Measurements from ENCODE around the gene LEP.

- TF ChIP-seq EZH2phosphoT487 (IDR thresholded peaks at IDR 0.05; ENCODE audit: borderline replicate concordance, low read length): no peak
- TF ChIP-seq, protein P1, sequence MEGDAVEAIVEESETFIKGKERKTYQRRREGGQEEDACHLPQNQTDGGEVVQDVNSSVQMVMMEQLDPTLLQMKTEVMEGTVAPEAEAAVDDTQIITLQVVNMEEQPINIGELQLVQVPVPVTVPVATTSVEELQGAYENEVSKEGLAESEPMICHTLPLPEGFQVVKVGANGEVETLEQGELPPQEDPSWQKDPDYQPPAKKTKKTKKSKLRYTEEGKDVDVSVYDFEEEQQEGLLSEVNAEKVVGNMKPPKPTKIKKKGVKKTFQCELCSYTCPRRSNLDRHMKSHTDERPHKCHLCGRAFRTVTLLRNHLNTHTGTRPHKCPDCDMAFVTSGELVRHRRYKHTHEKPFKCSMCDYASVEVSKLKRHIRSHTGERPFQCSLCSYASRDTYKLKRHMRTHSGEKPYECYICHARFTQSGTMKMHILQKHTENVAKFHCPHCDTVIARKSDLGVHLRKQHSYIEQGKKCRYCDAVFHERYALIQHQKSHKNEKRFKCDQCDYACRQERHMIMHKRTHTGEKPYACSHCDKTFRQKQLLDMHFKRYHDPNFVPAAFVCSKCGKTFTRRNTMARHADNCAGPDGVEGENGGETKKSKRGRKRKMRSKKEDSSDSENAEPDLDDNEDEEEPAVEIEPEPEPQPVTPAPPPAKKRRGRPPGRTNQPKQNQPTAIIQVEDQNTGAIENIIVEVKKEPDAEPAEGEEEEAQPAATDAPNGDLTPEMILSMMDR (IDR thresholded peaks at IDR 0.05; ENCODE audit: low read depth, low read length, poor library complexity, severe bottlenecking): no peak
Measured at GRCh38 chr7:128247108-128247507, 6.0 kb downstream of the LEP start.

Measured in DOHH2 (cell line).